Activated CD4-positive, alpha-beta T cell treated with anti-CD3 and anti-CD28 coated beads, Interleukin-2, amount 10 ng/mL, durations not matched to agents 7 days and 5 days (primary cell): ENCODE results near the gene AKT1. TPM values are rescaled to one million over a fixed set of nuclear protein-coding genes. Genes with fewer than 3 reads are reported as not detected.
"Not testable (repeated sequence)": the region's sequence is repeated elsewhere in the genome, so short reads cannot be mapped to it uniquely, and the experiment has no call there.

ENCODE experiments used
- CTCF ChIA-PET: fragments of 350-600 bp; sonication (Branson Sonifier 250); formaldehyde crosslinking; loops from one replicate; lab custom pipeline; 2021; ENCODE audit warnings: antibody characterized with exemption; lab: Charles Lee
- POLR2A ChIA-PET: fragments of 350-600 bp; sonication (Branson Sonifier 250); formaldehyde crosslinking; loops from one replicate; lab custom pipeline; 2021; ENCODE audit warnings: antibody characterized with exemption; lab: Charles Lee
- DNase-seq: peaks from one replicate; pipeline ENCODE4 v3.0.0-alpha.2; 2020
- H3K27ac Mint-ChIP-seq: one replicate; pipeline ENCODE4 v1.8.0; 2021; ENCODE audit warnings: mild to moderate bottlenecking, moderate library complexity, mixed read lengths
- H3K27me3 Mint-ChIP-seq: one replicate; pipeline ENCODE4 v1.8.0; 2021; ENCODE audit warnings: mixed read lengths
- H3K36me3 Mint-ChIP-seq: one replicate; pipeline ENCODE4 v1.8.0; 2021; ENCODE audit warnings: low read depth, mixed read lengths
- H3K4me1 Mint-ChIP-seq: one replicate; pipeline ENCODE4 v1.8.0; 2021; ENCODE audit warnings: mixed read lengths
- H3K4me3 Mint-ChIP-seq: one replicate; pipeline ENCODE4 v1.8.0; 2021; ENCODE audit warnings: mild to moderate bottlenecking, moderate library complexity, mixed read lengths
- H3K9me3 Mint-ChIP-seq: one replicate; pipeline ENCODE4 v1.8.0; 2021; ENCODE audit warnings: mixed read lengths
- total RNA-seq, 2 experiments: library from RNA; stranded (reverse); gene quantifications; one replicate each; pipeline ENCODE4 v1.2.3, GENCODE V29; 2021

AKT1 gene
- total RNA-seq, 2 experiments from 2014 or later: 159 to 166 TPM

DNA sequence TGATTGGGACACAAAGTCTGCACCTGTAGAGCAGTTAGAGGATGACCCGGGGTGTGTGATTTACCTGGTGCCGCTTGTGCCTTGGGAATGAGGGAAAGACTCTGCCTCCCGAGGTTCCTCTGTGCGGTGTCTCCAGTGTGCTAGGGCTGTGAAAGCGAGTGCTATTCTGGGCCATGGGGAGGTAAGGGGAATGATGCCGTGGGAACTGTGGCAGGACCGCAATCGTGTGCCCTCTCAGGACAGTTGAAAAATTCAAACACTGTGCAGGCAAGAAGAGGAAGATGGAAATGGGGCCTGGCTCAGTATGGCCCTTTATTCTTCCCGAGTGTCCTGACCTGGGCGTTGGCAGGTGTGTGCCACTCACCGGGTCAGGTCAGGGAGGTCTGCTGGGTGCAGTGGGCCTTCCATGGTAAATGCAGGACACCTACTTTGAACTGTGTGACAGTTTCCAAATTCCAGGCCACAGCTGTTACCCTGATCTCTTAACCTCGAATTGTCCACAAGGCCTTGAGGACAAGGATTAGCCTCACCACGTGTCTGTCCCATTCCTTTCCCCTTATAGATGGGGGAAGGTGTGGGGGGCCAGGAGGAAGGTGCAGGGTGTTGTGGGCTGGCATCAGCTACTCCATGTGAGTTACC is 41.2 kb downstream of the AKT1 start:
- H3K36me3 Mint-ChIP-seq: peaks cover 38% of the 10 kb centered on the region
- no peaks in the 10 kb centered on the region for H3K9me3 Mint-ChIP-seq
- H3K27ac Mint-ChIP-seq: peak overlapping the region; percentile 86
- CTCF ChIA-PET: interaction anchor here (0.9 to 4.0 kb wide), 7 partner anchors 9 to 291 kb away, joined by 4 to 15 read pairs (median 6); partner anchors contain the start of gene ZBTB42
- POLR2A ChIA-PET: no interaction called here
- H3K27me3 Mint-ChIP-seq: no peaks in the 10 kb centered on the region
- peaks cover 57% of the 10 kb centered on the region for H3K4me1 Mint-ChIP-seq
- peak overlapping the region; percentile 85 for H3K4me3 Mint-ChIP-seq
- DNase-seq: no peak

DNA sequence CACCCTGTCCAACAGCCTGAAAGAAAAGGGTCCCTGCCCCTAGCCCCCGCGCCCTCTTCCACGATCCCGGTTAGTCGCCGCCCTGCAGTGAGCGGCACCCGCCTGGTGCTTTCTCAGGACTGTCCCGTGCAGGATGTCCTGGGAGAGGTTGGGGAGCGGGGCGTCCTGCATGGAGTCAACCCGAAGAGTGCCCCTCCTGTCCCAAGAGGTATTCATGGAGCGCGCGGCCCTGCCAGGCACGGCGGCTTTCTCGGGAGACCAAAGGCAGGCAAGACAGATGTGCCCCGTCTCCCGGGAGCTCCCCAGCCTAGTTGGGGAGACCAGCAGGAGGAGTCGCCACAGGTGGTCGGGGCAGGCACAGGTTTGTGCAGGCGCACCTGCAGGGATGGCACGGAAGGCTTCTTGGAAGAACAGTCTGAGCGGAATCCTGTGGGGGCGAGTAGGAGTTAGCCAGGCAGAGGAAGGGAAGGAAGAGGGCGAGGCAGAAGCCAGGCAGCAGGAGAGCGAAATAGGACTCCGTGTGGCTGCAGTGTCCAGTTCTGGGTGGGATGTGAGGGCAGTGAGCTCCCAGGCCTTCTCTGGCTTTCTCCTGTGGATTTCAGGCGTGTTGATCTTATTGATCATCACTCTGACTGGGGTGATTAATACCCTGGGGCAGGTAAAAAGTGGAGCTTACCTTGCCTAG is 41.9 kb downstream of the AKT1 start:
- peak overlapping the region; percentile 85 for H3K4me3 Mint-ChIP-seq
- DNase-seq: no peak
- H3K9me3 Mint-ChIP-seq: no peaks in the 10 kb centered on the region
- H3K27ac Mint-ChIP-seq: peak overlapping the region; percentile 86
- ChIA-PET CTCF (interaction anchor here (0.9 to 4.0 kb wide), 11 partner anchors 10 to 1248 kb away, joined by 4 to 15 read pairs (median 6); partner anchors contain the start of gene ZBTB42), POLR2A (no interaction called here)
- peaks cover 57% of the 10 kb centered on the region for H3K4me1 Mint-ChIP-seq
- no peaks in the 10 kb centered on the region for H3K27me3 Mint-ChIP-seq
- peaks cover 34% of the 10 kb centered on the region for H3K36me3 Mint-ChIP-seq

DNA sequence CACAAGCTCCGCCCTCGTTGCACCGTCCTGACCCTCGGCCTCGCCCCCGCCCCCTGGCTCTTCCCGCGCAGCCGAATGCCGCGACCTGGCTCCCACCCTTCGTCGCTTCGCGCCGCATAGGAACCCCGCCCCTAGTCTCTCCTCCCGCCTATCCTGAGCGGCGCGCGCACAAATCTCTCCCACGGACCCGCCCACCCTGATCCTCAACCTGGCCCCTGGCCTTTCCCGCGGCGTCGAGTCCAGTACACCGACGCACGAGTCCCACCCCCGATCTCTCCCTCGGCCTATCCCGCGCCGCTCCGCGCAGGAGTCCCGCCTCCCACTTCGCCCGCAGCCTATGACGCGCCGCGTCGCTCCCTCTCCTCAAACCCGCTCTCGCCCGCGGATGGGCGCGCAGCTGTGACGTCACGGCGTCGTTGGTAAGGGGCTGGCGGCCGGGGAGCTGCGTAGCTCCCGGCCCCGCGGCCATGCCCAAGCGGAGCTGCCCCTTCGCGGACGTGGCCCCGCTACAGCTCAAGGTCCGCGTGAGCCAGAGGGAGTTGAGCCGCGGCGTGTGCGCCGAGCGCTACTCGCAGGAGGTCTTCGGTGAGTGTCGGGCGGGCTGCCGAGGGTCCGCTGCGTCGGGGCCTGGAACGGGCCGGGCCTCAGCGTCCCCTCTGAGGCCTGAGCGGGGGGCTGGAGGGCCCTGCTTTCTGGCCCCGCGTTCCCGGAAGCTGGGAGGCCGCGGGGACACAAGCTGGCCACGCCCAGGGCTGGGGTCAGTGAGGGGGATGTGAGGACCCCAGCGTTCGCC is 42.6 kb downstream of the AKT1 start, which contains the start of gene SIVA1:
TSS of gene SIVA1 (plus strand) at position 413 of the 793 bp plus-strand sequence. CDS start at position 468, 55 bp downstream.
- H3K4me1 Mint-ChIP-seq: peaks cover 54% of the 10 kb centered on the region
- ChIA-PET POLR2A (interaction anchor here (1.0 to 1.1 kb wide), 2 partner anchors 73 to 268 kb away, joined by 3 read pairs; partner anchors contain the start of gene CDCA4), CTCF (interaction anchor here (0.5 to 4.0 kb wide), 15 partner anchors 11 to 1556 kb away, joined by 3 to 15 read pairs (median 6); partner anchors contain the start of gene ZBTB42)
- H3K4me3 Mint-ChIP-seq: peak within 1 kb of the TSS; percentile 85
- H3K9me3 Mint-ChIP-seq: no peaks in the 10 kb centered on the region
- peak within 1 kb of the TSS; percentile 95 for H3K27ac Mint-ChIP-seq
- no peaks in the 10 kb centered on the region for H3K27me3 Mint-ChIP-seq
- peaks cover 31% of the 10 kb centered on the region for H3K36me3 Mint-ChIP-seq
- peak; percentile 100 for DNase-seq

DNA sequence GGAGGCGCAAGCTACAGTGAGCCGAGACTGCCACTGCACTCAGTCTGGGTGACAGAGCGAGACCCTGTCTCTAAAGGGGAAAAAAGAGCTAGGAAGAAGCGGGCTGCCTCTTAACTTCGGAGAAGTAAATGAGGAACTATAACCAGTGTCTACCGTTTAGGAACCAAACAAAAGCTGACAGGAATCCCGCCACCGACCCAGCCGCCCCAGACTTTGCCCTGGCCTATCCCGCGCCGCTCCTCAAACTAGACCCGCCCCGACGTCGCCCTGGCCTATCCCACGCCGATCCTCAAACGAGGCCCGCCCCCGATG is 43.2 kb downstream of the AKT1 start:
- POLR2A ChIA-PET: interaction anchor here (0.6 to 1.1 kb wide), 3 partner anchors 42 to 269 kb away, joined by 3 to 4 read pairs (median 3); partner anchors contain the start of gene CDCA4
- H3K4me3 Mint-ChIP-seq: peak overlapping the region; percentile 85
- peaks cover 49% of the 10 kb centered on the region for H3K4me1 Mint-ChIP-seq
- H3K36me3 Mint-ChIP-seq: peaks cover 31% of the 10 kb centered on the region
- DNase-seq: no peak
- H3K27me3 Mint-ChIP-seq: no peaks in the 10 kb centered on the region
- no peaks in the 10 kb centered on the region for H3K9me3 Mint-ChIP-seq
- CTCF ChIA-PET: interaction anchor here (0.5 to 4.0 kb wide), 13 partner anchors 10 to 1556 kb away, joined by 3 to 15 read pairs (median 6); partner anchors contain the start of gene ZBTB42
- H3K27ac Mint-ChIP-seq: peak overlapping the region; percentile 95

DNA sequence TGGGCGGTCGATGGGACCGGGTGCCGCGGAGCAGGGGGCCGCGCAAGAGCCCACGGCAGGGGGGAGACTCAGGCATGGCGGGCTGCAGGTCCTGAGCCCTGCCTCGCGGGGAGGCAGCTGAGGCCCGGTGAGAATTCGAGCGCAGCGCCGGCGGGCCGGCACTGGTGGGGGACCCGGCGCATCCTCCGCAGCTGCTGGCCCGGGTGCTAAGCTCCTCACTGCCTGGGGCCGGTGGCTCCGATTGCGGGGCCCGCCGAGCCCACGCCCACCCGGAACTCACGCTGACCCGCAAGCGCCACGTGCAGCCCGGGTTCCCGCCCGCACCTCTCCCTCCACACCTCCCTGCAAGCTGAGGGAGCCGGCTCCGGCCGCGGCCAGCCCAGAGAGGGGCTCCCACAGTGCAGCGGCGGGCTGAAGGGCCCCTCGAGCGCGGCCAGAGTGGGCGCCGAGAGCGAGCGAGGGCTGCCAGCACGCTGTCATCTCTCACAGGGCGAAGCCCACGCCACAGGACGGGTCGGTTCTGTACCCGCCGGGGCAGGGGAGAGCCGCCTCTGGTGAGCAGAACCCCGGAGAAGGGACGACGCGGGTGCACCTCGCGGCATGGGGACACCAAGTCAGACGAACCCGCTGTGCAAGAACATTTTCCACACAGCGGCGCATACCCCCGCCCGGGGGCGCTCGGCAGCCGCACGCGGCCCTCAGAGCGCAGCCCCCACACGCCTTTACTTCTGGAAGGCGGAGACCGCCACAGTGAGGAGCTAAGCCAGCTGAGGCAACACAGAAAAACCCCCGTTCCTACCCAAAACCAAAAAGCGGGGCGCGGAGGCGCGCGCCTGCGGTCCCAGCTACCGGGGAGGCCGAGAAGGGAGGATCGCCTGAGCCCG is 43.8 kb downstream of the AKT1 start:
- Mint-ChIP-seq H3K9me3 (no peaks in the 10 kb centered on the region), H3K27ac (peak overlapping the region; percentile 95), H3K4me3 (peak overlapping the region; percentile 85), H3K27me3 (no peaks in the 10 kb centered on the region), H3K4me1 (peaks cover 43% of the 10 kb centered on the region), H3K36me3 (peaks cover 26% of the 10 kb centered on the region)
- DNase-seq: no peak
- CTCF ChIA-PET: interaction anchor here (0.7 to 4.0 kb wide), 16 partner anchors 9 to 738 kb away, joined by 3 to 15 read pairs (median 4); partner anchors contain the start of gene ZBTB42
- POLR2A ChIA-PET: interaction anchor here (0.6 to 1.1 kb wide), 3 partner anchors 42 to 269 kb away, joined by 3 to 4 read pairs (median 3); partner anchors contain the start of gene CDCA4

DNA sequence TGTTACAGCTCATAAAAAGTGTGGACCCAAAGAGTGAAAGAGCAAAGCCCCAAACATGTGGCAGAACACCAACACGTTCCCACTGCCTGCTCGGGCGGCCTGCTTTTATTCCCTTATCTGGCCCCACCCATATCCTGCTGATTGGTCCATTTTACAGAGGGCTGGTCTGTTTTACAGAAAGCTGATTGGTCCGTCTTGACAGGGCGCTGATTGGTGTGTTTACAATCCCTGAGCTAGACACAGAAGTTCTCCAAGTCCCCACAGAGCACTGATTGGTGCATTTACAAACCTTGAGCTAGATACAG is 44.8 kb downstream of the AKT1 start:
- H3K9me3 Mint-ChIP-seq, DNase-seq, H3K27me3 Mint-ChIP-seq, POLR2A ChIA-PET: not testable (repeated sequence)
- Mint-ChIP-seq H3K4me3 (peak overlapping the region; percentile 50), H3K4me1 (peaks cover 38% of the 10 kb centered on the region), H3K36me3 (peaks cover 18% of the 10 kb centered on the region), H3K27ac (peak overlapping the region; percentile 11)
- CTCF ChIA-PET: interaction anchor here (0.7 to 4.0 kb wide), 9 partner anchors 12 to 131 kb away, joined by 3 to 15 read pairs (median 4); no protein-coding TSS in a partner anchor

DNA sequence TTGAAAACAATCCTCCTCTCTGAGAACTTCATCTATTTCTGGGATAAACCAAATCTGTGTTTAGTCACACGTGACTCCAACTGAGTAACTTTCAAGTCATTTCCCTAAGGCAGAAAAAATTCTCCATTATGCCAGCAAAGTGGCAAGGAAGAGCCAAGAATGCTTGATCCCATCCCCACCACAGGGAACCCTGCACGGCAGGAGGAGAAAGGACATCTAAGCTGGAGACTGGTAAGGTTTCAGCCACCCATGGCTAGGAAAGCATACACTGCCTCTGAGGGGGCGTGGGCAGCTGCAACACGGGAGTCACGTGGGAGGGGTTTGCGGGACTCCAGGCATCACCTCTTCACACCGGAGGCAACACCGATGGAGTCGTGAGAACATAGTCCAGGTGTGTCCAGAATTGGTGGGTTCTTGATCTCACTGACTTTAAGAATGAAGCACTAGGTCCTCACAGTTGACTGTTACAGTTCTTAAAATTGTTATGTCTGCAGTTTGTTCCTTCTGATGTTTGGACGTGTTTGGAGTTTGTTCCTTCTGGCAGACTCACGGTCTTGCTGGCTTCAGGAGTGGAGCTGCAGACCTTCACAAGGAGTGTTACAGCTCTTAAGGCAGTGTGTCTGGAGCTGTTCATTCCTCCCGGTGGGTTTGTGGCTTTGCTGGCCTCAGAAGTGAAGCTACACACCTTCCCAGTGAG is 45.3 kb downstream of the AKT1 start:
- Mint-ChIP-seq H3K27ac (no peak overlapping the region), H3K4me1 (peaks cover 34% of the 10 kb centered on the region), H3K9me3 (no peaks in the 10 kb centered on the region), H3K4me3 (no peak overlapping the region), H3K27me3 (no peaks in the 10 kb centered on the region), H3K36me3 (peaks cover 14% of the 10 kb centered on the region)
- POLR2A ChIA-PET: no interaction called here
- DNase-seq: no peak
- CTCF ChIA-PET: interaction anchor here (0.8 to 4.0 kb wide), 8 partner anchors 12 to 131 kb away, joined by 3 to 15 read pairs (median 4); no protein-coding TSS in a partner anchor

DNA sequence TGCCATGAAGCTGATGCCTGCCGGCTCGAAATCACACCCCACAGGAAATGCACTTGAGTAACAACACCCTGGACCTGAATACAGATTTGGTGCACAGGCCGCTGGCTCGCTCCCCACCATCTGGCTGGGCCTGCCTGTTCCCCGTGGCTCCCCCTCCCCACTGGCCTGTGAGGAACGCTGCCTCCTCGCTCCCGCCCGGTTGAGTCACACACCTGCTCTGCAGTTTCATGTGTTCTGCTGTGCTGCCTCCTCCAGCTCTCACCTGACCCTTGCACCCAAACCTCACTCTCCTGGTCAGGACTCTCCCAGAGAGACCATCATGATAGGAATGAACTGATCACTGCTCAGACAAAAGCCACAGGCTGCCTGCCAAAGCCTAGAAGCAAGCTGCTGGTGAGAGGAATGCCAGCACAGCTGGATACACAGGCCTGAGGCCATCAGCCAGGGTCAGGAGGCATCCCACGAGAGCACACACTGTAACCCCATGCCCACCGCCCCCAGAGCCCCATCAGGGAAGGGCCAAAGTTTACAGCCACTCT is 46.4 kb downstream of the AKT1 start:
- Mint-ChIP-seq H3K27ac (no peak overlapping the region), H3K27me3 (no peaks in the 10 kb centered on the region), H3K4me1 (peaks cover 24% of the 10 kb centered on the region), H3K36me3 (peaks cover 9% of the 10 kb centered on the region), H3K9me3 (no peaks in the 10 kb centered on the region), H3K4me3 (no peak overlapping the region)
- POLR2A ChIA-PET: no interaction called here
- DNase-seq: no peak
- CTCF ChIA-PET: interaction anchor here (1.1 to 2.7 kb wide), 4 partner anchors 8 to 270 kb away, joined by 3 to 10 read pairs (median 4); no protein-coding TSS in a partner anchor

DNA sequence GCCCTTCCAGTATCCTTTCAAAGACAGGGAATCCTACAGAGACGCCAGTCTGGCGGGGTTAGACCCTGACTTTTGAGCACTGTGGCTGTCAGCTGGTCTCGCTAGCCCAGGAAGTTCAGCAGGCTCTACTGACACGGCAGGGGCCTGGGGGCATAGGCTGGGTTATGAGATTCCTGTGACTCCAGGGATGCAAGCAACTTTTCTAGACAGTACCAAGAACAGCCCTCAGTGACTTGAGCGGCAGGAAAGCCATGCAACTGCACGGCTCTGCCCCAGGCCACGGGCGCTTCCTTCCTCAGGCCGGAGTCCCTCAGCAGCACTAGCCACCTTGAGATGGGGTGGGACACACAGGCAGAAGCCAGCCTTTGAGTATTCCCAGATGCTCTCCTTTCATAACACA is 47.7 kb downstream of the AKT1 start:
- Mint-ChIP-seq H3K27me3 (no peaks in the 10 kb centered on the region), H3K4me1 (peaks cover 17% of the 10 kb centered on the region), H3K9me3 (no peaks in the 10 kb centered on the region), H3K36me3 (peaks cover under 1% of the 10 kb centered on the region), H3K4me3 (no peak overlapping the region), H3K27ac (no peak overlapping the region)
- ChIA-PET POLR2A (no interaction called here), CTCF (interaction anchor here (1.6 kb wide), 1 partner anchor 271 kb away, joined by 3 read pairs; no protein-coding TSS in a partner anchor)
- no peak for DNase-seq

DNA sequence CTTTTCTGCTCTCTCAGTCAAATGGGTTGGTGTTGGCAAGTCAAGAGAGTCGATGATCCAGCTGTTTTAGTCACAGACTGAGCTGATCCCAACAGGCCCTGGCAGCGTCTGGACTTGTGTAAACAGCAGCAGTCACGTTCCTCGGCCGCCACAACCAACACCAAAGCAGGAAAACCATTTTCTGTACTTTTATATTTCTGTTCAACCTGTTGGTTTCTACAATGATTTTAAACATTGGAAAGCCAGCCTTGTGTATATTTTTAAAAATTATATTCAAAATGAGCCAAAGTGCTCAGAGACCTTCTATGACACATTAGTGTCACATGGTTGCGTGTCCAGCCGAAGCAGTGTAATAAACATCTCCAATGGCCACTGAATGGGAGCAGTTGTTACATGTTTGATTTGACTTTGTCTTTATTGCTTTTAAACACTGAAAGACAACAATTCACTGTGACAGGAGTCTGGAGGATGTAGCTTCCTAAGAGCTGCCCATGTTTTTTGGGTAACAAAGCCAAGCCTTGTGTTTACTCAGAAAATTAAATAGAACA is 48.5 kb downstream of the AKT1 start:
- H3K9me3 Mint-ChIP-seq: no peaks in the 10 kb centered on the region
- H3K4me3 Mint-ChIP-seq: no peak overlapping the region
- no peak overlapping the region for H3K27ac Mint-ChIP-seq
- H3K36me3 Mint-ChIP-seq: no peaks in the 10 kb centered on the region
- ChIA-PET CTCF (no interaction called here), POLR2A (no interaction called here)
- peaks cover 14% of the 10 kb centered on the region for H3K4me1 Mint-ChIP-seq
- DNase-seq: no peak
- no peaks in the 10 kb centered on the region for H3K27me3 Mint-ChIP-seq
